BE2C (cell line): ENCODE data around the gene NFKBIL1.

Source experiments
- DNase-seq: peaks from one replicate; pipeline ENCODE4 v3.0.0-alpha.2; 2020
- H3K27me3 ChIP-seq: fragments of 250-450 bp; sonication (Bioruptor Pico); 2 replicates; pipeline ENCODE4 v1.5.1; 2020; ENCODE audit warnings: mild to moderate bottlenecking
- H3K36me3 ChIP-seq: fragments of 250-450 bp; sonication (Bioruptor Pico); 2 replicates; pipeline ENCODE4 v1.5.1; 2020; ENCODE audit warnings: mild to moderate bottlenecking
- H3K4me1 ChIP-seq: fragments of 250-450 bp; sonication (Bioruptor Pico); 2 replicates; pipeline ENCODE4 v1.5.1; 2020
- H3K4me3 ChIP-seq: 2 replicates; pipeline ENCODE4 v1.5.1; 2011; ENCODE audit warnings: low read depth, low read length
- H3K9me3 ChIP-seq: fragments of 250-450 bp; sonication (Bioruptor Pico); 2 replicates; pipeline ENCODE4 v1.5.1; 2020
- TF ChIP-seq, protein P1 (sequence below): IDR thresholded peaks from 2 replicates; pipeline ENCODE4 v1.5.1; 2012; ENCODE audit warnings: mild to moderate bottlenecking, low read depth, low read length

Gene NFKBIL1

DNA sequence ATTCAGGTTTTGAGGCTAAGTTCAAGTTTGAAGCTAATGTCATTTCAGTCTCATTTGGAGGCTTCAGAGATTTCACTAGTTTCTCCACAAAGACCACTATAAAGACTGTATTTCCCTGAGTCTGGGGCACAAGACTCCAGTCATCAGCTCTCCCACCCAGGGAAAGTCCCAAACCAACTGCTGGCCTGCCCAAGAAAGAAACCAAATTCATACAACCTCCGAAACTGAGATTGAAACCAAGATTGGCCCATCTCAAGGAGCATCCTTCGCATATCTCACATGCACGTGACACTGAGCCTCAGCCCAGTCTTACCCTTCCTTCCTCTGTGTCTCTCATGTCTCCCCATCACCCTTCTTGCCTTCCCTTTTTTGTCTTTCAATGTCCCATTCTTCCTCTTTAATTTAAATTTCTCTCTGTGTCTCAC, 21.1 kb downstream of the NFKBIL1 start:
- TF ChIP-seq, protein P1, sequence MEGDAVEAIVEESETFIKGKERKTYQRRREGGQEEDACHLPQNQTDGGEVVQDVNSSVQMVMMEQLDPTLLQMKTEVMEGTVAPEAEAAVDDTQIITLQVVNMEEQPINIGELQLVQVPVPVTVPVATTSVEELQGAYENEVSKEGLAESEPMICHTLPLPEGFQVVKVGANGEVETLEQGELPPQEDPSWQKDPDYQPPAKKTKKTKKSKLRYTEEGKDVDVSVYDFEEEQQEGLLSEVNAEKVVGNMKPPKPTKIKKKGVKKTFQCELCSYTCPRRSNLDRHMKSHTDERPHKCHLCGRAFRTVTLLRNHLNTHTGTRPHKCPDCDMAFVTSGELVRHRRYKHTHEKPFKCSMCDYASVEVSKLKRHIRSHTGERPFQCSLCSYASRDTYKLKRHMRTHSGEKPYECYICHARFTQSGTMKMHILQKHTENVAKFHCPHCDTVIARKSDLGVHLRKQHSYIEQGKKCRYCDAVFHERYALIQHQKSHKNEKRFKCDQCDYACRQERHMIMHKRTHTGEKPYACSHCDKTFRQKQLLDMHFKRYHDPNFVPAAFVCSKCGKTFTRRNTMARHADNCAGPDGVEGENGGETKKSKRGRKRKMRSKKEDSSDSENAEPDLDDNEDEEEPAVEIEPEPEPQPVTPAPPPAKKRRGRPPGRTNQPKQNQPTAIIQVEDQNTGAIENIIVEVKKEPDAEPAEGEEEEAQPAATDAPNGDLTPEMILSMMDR, result no peak
- Histone ChIP-seq H3K27me3 (no peaks in the 10 kb centered on the region; the same call in 1 of the 2 replicates), H3K9me3 (no peaks in the 10 kb centered on the region), H3K36me3 (no peaks in the 10 kb centered on the region), H3K4me1 (no peaks in the 10 kb centered on the region), H3K4me3 (no peak overlapping the region)
- DNase-seq, result no peak

DNA sequence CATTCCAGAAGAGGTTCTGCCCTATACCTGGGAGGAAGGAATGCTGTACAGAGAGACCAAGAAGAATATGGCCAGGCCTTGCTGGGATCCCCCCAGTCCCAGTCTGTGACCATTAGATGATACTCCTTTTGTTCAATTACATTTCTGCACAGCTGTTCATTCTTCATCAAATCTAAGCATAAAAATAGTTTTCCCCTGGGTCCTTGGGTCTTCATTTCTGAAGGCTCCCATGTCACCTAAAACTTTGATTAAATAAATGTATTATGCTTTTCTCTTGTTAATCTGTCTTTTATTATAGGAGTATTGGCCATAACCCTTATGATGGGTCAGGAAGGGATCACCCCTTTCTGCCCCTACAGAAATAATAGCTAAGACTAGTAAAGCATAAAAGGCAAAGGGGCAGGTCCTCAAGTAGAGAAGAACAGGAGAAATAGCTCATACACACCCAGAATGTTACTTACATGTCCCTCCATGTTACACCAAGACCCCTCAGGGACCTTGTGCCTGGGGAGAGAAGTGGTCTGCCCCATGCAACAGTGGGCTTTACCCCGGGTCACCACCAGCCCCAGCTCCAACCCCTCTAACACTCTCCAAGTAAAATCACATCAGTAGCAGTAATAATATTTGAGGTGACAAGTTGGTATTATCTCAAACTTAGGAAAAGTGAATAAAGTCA, 22.6 kb downstream of the NFKBIL1 start:
- no peak overlapping the region for H3K4me3 ChIP-seq
- H3K9me3 ChIP-seq, result no peaks in the 10 kb centered on the region
- no peak for DNase-seq
- TF ChIP-seq, protein P1, result no peak
- no peaks in the 10 kb centered on the region for H3K4me1 ChIP-seq
- H3K36me3 ChIP-seq, result no peaks in the 10 kb centered on the region
- no peaks in the 10 kb centered on the region; the same call in 1 of the 2 replicates for H3K27me3 ChIP-seq

DNA sequence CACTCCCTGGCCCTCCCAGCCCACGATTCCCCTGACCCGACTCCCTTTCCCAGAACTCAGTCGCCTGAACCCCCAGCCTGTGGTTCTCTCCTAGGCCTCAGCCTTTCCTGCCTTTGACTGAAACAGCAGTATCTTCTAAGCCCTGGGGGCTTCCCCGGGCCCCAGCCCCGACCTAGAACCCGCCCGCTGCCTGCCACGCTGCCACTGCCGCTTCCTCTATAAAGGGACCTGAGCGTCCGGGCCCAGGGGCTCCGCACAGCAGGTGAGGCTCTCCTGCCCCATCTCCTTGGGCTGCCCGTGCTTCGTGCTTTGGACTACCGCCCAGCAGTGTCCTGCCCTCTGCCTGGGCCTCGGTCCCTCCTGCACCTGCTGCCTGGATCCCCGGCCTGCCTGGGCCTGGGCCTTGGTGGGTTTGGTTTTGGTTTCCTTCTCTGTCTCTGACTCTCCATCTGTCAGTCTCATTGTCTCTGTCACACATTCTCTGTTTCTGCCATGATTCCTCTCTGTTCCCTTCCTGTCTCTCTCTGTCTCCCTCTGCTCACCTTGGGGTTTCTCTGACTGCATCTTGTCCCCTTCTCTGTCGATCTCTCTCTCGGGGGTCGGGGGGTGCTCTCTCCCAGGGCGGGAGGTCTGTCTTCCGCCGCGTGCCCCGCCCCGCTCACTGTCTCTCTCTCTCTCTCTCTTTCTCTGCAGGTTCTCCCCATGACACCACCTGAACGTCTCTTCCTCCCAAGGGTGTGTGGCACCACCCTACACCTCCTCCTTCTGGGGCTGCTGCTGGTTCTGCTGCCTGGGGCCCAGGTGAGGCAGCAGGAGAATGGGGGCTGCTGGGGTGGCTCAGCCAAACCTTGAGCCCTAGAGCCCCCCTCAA, 24.9 kb downstream of the NFKBIL1 start, which contains the start of gene LTA:
Gene LTA (plus strand): TSS at position 249 of the 871 bp plus-strand sequence. CDS start 454 bp downstream, at position 703.
- DNase-seq, result no peak
- no peaks in the 10 kb centered on the region; the same call in 1 of the 2 replicates for H3K27me3 ChIP-seq
- H3K36me3 ChIP-seq, result no peaks in the 10 kb centered on the region
- peaks cover 6% of the 10 kb centered on the region; the same call in 1 of the 2 replicates for H3K4me1 ChIP-seq
- no peaks in the 10 kb centered on the region for H3K9me3 ChIP-seq
- H3K4me3 ChIP-seq, result no peak within 1 kb of the TSS
- TF ChIP-seq, protein P1, result no peak

DNA sequence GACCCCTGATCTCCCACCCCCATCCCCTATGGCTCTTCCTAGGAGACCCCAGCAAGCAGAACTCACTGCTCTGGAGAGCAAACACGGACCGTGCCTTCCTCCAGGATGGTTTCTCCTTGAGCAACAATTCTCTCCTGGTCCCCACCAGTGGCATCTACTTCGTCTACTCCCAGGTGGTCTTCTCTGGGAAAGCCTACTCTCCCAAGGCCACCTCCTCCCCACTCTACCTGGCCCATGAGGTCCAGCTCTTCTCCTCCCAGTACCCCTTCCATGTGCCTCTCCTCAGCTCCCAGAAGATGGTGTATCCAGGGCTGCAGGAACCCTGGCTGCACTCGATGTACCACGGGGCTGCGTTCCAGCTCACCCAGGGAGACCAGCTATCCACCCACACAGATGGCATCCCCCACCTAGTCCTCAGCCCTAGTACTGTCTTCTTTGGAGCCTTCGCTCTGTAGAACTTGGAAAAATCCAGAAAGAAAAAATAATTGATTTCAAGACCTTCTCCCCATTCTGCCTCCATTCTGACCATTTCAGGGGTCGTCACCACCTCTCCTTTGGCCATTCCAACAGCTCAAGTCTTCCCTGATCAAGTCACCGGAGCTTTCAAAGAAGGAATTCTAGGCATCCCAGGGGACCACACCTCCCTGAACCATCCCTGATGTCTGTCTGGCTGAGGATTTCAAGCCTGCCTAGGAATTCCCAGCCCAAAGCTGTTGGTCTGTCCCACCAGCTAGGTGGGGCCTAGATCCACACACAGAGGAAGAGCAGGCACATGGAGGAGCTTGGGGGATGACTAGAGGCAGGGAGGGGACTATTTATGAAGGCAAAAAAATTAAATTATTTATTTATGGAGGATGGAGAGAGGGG, 26.1 kb downstream of the NFKBIL1 start:
- TF ChIP-seq, protein P1, result no peak
- no peak for DNase-seq
- no peaks in the 10 kb centered on the region for H3K36me3 ChIP-seq
- H3K27me3 ChIP-seq, result no peaks in the 10 kb centered on the region; the same call in 1 of the 2 replicates
- no peak overlapping the region for H3K4me3 ChIP-seq
- H3K4me1 ChIP-seq, result peaks cover 6% of the 10 kb centered on the region; the same call in 1 of the 2 replicates
- H3K9me3 ChIP-seq, result no peaks in the 10 kb centered on the region

DNA sequence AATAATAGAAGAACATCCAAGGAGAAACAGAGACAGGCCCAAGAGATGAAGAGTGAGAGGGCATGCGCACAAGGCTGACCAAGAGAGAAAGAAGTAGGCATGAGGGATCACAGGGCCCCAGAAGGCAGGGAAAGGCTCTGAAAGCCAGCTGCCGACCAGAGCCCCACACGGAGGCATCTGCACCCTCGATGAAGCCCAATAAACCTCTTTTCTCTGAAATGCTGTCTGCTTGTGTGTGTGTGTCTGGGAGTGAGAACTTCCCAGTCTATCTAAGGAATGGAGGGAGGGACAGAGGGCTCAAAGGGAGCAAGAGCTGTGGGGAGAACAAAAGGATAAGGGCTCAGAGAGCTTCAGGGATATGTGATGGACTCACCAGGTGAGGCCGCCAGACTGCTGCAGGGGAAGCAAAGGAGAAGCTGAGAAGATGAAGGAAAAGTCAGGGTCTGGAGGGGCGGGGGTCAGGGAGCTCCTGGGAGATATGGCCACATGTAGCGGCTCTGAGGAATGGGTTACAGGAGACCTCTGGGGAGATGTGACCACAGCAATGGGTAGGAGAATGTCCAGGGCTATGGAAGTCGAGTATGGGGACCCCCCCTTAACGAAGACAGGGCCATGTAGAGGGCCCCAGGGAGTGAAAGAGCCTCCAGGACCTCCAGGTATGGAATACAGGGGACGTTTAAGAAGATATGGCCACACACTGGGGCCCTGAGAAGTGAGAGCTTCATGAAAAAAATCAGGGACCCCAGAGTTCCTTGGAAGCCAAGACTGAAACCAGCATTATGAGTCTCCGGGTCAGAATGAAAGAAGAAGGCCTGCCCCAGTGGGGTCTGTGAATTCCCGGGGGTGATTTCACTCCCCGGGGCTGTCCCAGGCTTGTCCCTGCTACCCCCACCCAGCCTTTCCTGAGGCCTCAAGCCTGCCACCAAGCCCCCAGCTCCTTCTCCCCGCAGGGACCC, 27.0 kb downstream of the NFKBIL1 start:
- no peaks in the 10 kb centered on the region for H3K36me3 ChIP-seq
- H3K27me3 ChIP-seq, result no peaks in the 10 kb centered on the region
- TF ChIP-seq, protein P1, result no peak
- H3K4me1 ChIP-seq, result peaks cover 6% of the 10 kb centered on the region; the same call in 1 of the 2 replicates
- no peak overlapping the region for H3K4me3 ChIP-seq
- H3K9me3 ChIP-seq, result no peaks in the 10 kb centered on the region
- no peak for DNase-seq
